Retinal pigment epithelial cell (primary cell): ENCODE measurements around the gene GGA2.
A peak's percentile ranks its signal among the peaks of the same experiment; 100 is the strongest.
"Not testable (repeated sequence)": the region's sequence is repeated elsewhere in the genome, so short reads cannot be mapped to it uniquely, and the experiment has no call there.

Experiments
- DNase-seq: peaks from one replicate; pipeline ENCODE4 v3.0.0-alpha.2; 2010; ENCODE audit warnings: low read depth
- H3K4me3 ChIP-seq: 2 replicates; pipeline ENCODE4 v1.5.1; 2011; ENCODE audit warnings: mild to moderate bottlenecking, low read length, control low read depth, moderate library complexity
- TF ChIP-seq, protein P1 (sequence below): conservative IDR thresholded peaks from 2 replicates; pipeline ENCODE4 v1.5.1; 2011; ENCODE audit warnings: low read depth, low read length, control low read depth, inconsistent platforms

Gene GGA2

DNA sequence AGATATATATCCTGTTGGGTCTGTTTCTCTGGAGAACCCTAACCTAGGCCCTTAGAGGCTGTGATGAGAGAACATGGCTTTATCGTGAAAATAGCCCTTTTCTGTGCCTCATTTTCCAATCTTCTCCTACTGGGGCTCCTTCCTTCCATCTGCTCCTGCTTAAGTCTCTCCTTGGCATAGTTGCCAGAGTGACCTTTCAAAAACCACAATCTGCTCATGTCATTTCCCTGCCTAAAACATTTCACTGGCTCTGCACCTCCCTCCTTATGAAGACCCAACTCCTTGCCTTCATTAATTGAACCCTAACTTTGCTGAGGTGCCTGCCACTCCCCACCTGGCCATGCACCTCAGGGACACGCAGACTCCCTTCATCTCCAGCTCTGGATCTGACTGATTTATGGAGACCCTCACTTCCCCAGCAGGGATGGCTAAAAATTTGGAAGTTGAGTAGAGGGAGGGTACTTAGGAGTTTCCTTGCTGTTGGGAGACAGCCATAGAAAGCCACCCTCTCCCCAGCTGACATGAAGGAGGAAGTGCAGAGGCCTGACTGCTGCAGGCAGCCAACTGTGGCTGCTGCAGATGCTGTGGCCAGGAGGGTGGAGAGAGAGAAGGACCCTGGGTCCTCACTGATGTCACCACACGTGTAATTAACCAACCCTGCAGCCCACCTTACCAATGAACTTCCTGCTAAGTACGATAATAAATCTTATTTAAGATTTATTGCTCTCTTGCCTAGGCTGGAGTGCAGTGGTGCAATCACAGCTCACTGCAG lies 6.3 kb upstream of the GGA2 start:
- DNase-seq: no peak
- no peak overlapping the region for H3K4me3 ChIP-seq
- TF ChIP-seq, protein P1, sequence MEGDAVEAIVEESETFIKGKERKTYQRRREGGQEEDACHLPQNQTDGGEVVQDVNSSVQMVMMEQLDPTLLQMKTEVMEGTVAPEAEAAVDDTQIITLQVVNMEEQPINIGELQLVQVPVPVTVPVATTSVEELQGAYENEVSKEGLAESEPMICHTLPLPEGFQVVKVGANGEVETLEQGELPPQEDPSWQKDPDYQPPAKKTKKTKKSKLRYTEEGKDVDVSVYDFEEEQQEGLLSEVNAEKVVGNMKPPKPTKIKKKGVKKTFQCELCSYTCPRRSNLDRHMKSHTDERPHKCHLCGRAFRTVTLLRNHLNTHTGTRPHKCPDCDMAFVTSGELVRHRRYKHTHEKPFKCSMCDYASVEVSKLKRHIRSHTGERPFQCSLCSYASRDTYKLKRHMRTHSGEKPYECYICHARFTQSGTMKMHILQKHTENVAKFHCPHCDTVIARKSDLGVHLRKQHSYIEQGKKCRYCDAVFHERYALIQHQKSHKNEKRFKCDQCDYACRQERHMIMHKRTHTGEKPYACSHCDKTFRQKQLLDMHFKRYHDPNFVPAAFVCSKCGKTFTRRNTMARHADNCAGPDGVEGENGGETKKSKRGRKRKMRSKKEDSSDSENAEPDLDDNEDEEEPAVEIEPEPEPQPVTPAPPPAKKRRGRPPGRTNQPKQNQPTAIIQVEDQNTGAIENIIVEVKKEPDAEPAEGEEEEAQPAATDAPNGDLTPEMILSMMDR: no peak

DNA sequence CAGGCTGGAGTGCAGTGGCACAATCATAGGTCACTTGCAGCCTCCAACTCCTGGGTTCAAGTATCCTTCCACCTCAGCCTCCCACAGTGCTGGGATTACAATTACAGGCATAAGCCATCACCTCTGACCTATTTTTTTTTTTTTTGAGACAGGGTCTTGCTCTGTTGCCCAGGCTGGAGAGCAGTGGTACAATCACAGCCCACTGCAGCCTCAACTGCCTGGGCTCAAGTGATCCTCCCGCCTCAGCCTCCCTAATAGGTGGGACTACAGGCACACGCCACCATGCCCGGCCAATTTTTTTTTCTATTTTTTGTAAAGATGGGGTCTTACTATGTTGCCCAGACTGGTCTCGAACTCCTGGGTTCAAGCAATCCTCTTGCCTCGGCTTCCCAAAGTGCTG lies 5.6 kb upstream of the GGA2 start:
- no peak overlapping the region for H3K4me3 ChIP-seq
- no peak for DNase-seq
- TF ChIP-seq, protein P1: no peak

DNA sequence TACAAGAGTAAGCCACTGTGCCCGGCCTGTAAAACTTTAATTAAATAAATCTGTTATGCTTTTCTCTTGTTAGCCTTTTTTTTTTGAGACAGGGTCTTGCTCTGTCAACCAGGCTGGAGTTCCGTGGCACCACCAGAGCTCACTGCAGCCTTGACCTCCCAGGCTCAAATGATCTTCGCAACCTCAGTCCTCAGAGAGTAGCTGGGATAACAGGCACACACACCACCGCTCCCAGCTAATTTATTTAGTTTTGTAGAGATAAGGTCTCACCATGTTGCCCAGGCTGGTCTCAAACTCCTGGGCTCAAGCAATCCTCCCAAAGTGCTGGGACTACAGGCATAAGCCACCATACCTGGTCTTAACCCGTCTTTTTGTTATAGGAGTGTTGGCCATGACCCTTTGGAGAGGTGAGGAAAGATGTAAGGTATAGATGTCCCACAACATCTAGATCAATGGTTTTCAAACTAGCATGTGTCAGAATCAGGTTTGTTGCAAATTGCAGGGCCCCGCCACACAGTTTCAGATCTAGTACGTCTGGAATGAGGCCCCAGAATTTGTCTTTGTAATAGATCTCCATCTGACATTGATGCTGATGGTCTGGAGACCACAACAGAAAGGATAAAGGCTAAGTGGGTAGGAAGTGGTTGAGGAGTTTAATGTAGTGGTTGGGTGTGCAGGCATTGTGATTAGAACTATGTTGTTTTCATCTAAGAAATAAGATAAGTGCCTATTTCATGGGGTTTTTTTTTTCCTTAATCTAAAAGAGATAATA lies 4.3 kb upstream of the GGA2 start:
- TF ChIP-seq, protein P1: no peak
- DNase-seq: no peak
- H3K4me3 ChIP-seq: no peak overlapping the region

DNA sequence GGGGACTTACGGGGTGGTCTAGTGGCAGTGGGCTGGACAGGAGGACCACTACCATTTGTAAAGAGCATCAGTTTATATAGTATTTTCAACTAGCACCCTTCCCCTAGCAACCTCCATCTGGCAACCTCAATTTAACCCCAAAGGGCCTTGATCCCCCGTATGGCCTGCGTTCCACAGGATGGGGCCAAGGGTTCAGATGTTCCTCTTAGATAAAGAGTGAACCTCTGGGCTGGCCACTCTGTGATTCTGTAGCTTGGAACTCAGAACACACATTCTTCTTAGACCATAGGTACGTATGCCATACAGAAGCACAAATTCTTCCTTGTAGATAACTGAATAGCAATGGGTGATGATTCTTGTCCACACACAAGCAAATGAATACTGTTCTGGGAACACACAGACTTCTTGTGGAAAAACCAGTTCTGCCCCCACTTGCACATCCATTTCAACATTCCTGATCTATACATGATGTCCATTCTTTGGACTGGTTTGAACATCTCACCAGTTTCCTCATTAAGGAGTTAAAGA lies 1.9 kb upstream of the GGA2 start:
- DNase-seq: no peak
- TF ChIP-seq, protein P1: no peak
- no peak overlapping the region for H3K4me3 ChIP-seq

DNA sequence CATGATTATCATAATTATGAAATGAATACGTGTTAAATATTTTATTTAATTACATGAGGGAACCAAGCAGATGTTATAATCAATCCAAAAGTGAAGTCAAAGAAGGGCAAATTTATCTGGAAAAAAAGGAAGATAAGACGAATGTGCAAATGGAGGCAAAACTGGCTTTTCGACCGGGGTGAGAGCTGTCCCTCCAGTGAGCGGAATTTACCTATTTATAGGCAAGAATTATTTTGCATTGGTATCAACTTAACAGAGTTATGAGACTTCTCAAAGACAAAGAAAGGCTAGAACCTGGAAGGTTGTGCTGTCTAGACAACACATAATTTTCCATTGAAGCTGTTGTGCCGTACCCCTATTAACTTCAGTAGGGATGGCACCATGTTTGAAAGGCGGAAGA lies 1.4 kb upstream of the GGA2 start:
- no peak overlapping the region for H3K4me3 ChIP-seq
- TF ChIP-seq, protein P1: no peak
- no peak for DNase-seq

GRCh38 chr16:23510915-23511270 lies 599 bp upstream of the GGA2 start:
- peak overlapping the region; percentile 99 for H3K4me3 ChIP-seq
- DNase-seq: not testable (repeated sequence)

DNA sequence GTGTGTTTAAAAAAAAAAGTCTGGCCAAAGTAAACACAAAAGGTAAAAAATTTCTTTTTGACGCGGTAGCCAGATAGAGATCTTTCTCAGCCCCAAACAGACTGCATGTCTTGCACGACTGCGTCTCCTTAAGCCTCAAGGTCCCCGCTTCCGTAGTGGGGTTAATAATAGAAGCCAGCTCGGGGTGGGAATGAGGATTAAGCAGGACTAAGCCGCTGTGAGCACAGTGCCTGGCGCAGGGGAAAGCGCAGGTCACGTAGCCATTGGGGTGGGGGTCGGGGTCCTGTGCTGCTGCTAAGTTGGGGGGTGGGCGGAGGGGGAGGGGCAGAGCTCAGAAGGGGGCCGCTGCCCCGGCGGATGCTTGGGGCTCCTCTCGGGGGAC lies 521 bp downstream of the GGA2 start:
- TF ChIP-seq, protein P1: no peak
- H3K4me3 ChIP-seq: peak overlapping the region; percentile 99
- DNase-seq: peak; percentile 86
